ENCODE data around the gene CACNG4.
"Not testable (repeated sequence)": the region's sequence is repeated elsewhere in the genome, so short reads cannot be mapped to it uniquely, and the experiment has no call there.

CACNG4 gene

GRCh38 chr17:66971730-66972441 is 7.4 kb downstream of the CACNG4 start:
- Histone ChIP-seq H3K4me3 (no peak overlapping the region), H3K27ac (no peak overlapping the region)
- TF ChIP-seq CTCF (IDR thresholded peaks at IDR 0.05), result no peak
- DNase-seq (ENCODE audit: low spot score), result no peak

DNA sequence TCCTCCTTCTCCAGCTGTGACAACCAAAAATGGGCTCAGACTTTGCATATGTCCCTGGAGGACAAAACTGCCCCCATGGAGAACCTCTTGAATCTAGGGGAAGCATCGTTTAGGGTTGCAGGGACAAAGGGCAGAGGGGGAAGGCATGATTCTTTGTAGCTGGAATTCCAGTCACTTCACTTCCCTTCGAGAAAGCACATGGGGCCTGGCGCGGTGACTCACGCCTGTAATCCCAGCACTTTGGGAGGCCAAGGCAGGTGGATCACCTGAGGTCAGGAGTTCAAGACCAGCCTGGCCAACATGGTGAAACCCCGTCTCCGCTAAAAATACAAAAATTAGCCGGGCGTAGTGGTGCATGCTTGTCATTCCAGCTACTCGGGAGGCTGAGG is 7.9 kb downstream of the CACNG4 start:
- H3K27ac ChIP-seq; H3K4me3 ChIP-seq; DNase-seq (ENCODE audit: low spot score): not testable (repeated sequence)

DNA sequence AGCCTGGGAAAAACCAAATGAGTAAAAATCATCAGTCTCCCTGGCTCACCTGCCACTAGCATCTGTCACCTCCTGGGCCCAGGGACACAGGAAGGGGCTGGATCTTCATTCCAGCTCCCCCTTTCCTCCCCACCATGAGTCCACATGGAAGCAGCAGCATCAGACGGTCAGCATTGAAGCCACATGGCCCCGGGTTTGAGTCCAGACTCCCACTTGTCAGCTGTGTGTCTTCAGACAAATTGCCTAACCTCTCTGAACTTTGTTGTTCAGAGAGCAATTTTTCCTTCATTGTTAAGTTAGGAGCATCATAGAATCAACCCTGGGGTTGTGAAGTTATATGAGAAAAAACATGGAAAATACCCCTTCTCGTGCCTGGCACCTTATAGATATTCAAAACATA is 10.7 kb downstream of the CACNG4 start:
- no peak for DNase-seq (ENCODE audit: low spot score)
- no peak for TF ChIP-seq CTCF (IDR thresholded peaks at IDR 0.05)
- no peak overlapping the region for H3K4me3 ChIP-seq
- no peak overlapping the region for H3K27ac ChIP-seq

- no peak overlapping the region for H3K4me3 ChIP-seq
- no peak overlapping the region for H3K27ac ChIP-seq
- DNase-seq (ENCODE audit: low spot score), result no peak
- TF ChIP-seq CTCF (IDR thresholded peaks at IDR 0.05), result no peak
These were observed 11.3 kb downstream of the CACNG4 start for GRCh38 chr17:66975614-66976378.

DNA sequence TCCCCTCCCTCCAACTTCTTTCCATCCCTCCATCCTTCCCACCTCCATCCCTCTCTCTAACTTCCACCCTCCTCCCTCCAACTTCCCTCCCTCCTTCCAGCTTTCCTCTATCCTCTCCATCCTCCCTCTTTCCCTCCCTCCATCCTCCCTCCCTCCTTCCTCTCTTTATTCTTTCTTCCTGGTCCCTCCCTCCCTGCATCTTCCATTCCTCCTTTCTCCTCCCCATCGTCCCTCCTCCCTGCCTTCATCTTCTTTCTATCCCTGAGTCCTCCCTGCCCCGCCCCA is 11.8 kb downstream of the CACNG4 start:
- no peak for TF ChIP-seq CTCF (IDR thresholded peaks at IDR 0.05)
- DNase-seq (ENCODE audit: low spot score), result no peak

DNA sequence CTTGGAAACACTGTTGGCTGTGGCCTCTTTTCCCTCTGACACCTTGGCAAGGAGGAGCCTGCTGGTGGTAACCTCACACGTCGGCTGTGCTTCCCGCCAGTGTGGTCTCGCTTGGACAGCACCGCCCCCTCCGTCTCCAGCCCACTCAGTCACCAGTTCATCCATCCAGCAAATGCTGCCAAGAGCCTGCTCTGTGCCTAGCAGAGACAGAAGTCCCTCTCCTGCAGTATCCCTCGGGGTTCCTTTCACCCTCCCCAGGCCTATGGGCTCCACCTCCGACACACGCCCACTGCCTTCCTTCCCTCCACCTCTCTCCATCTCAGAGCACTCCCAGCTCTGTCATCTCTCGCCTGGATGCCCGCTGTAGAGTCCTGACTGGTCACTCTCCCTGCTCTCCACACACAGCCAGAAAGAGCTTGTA is 12.3 kb downstream of the CACNG4 start:
- TF ChIP-seq CTCF (IDR thresholded peaks at IDR 0.05), result no peak
- H3K27ac ChIP-seq, result no peak overlapping the region
- no peak for DNase-seq (ENCODE audit: low spot score)
- H3K4me3 ChIP-seq, result no peak overlapping the region

More for the DNA sequence above, 11.8 kb downstream of the CACNG4 start:
- Histone ChIP-seq H3K27ac (no peak overlapping the region), H3K4me3 (no peak overlapping the region)

GRCh38 chr17:66978514-66979061 is 14.1 kb downstream of the CACNG4 start:
- TF ChIP-seq CTCF (IDR thresholded peaks at IDR 0.05), result no peak
- Histone ChIP-seq H3K27ac (no peak overlapping the region), H3K4me3 (no peak overlapping the region)
- no peak for DNase-seq (ENCODE audit: low spot score)

Data from coronary artery (tissue), 2 donors.